ENCODE measurements around the gene PLCL1. TPM values are rescaled to one million over a fixed set of nuclear protein-coding genes. Genes with fewer than 3 reads are reported as not detected.
"Not testable (repeated sequence)": the region's sequence is repeated elsewhere in the genome, so short reads cannot be mapped to it uniquely, and the experiment has no call there.

The PLCL1 gene
- polyA plus RNA-seq, 1 donor: 20.7 TPM

- DNase-seq: no peak
Measured at GRCh38 chr2:198004173-198004572, 199.8 kb downstream of the PLCL1 start.

GRCh38 chr2:198004921-198005829 lies 200.8 kb downstream of the PLCL1 start:
- DNase-seq: peak; percentile 20

- no peak for DNase-seq
Measured at GRCh38 chr2:198006733-198007132, 202.3 kb downstream of the PLCL1 start.

- DNase-seq: no peak
Measured at GRCh38 chr2:198008230-198008629, 203.8 kb downstream of the PLCL1 start.

GRCh38 chr2:198012025-198012424 lies 207.6 kb downstream of the PLCL1 start:
- no peak for DNase-seq

GRCh38 chr2:198016243-198016642 lies 211.8 kb downstream of the PLCL1 start:
- DNase-seq: no peak

- DNase-seq: no peak
Measured at GRCh38 chr2:198017068-198017467, 212.7 kb downstream of the PLCL1 start.

- DNase-seq: no peak
Measured at GRCh38 chr2:198028955-198029354, 224.6 kb downstream of the PLCL1 start.

- DNase-seq: not testable (repeated sequence)
Measured at GRCh38 chr2:198029576-198029975, 225.2 kb downstream of the PLCL1 start.

- DNase-seq: no peak
Measured at GRCh38 chr2:198033626-198034025, 229.2 kb downstream of the PLCL1 start.

- no peak for DNase-seq
Measured at GRCh38 chr2:198036029-198036879, 231.9 kb downstream of the PLCL1 start.

- no peak for DNase-seq
Measured at GRCh38 chr2:198040835-198041234, 236.4 kb downstream of the PLCL1 start.

GRCh38 chr2:198042189-198042588 lies 237.8 kb downstream of the PLCL1 start:
- no peak for DNase-seq

- no peak for DNase-seq
Measured at GRCh38 chr2:198044777-198045176, 240.4 kb downstream of the PLCL1 start.

GRCh38 chr2:198045227-198045626 lies 240.8 kb downstream of the PLCL1 start:
- DNase-seq: no peak

- DNase-seq: no peak
Measured at GRCh38 chr2:198052741-198053140, 248.3 kb downstream of the PLCL1 start.

- no peak for DNase-seq
Measured at GRCh38 chr2:198053148-198053547, 248.8 kb downstream of the PLCL1 start.

- DNase-seq: no peak
Measured at GRCh38 chr2:198053776-198054175, 249.4 kb downstream of the PLCL1 start.

GRCh38 chr2:198054299-198054698 lies 249.9 kb downstream of the PLCL1 start:
- no peak for DNase-seq

- no peak for DNase-seq
Measured at GRCh38 chr2:198055716-198056115, 251.3 kb downstream of the PLCL1 start.

GRCh38 chr2:198056836-198057235 lies 252.4 kb downstream of the PLCL1 start:
- no peak for DNase-seq

GRCh38 chr2:198059800-198060199 lies 255.4 kb downstream of the PLCL1 start:
- no peak for DNase-seq

GRCh38 chr2:198060277-198060676 lies 255.9 kb downstream of the PLCL1 start:
- DNase-seq: no peak

- no peak for DNase-seq
Measured at GRCh38 chr2:198062826-198063225, 258.4 kb downstream of the PLCL1 start.

All from hindlimb muscle (tissue), 1 donor.